IgD-negative memory B cell (primary cell): ENCODE results near the gene LRRTM4. TPM values are rescaled to one million over a fixed set of nuclear protein-coding genes. Genes with fewer than 3 reads are reported as not detected.

Experiments used
- H3K27ac Mint-ChIP-seq, 3 donors: one replicate each; pipeline ENCODE4 v1.8.0; 2020 to 2022; ENCODE audit warnings: mild to moderate bottlenecking in 3 of 3, mixed read lengths in 3 of 3, moderate library complexity in 1 of 3
- H3K27me3 Mint-ChIP-seq: one replicate; pipeline ENCODE4 v1.8.0; 2021; ENCODE audit warnings: mixed read lengths
- H3K36me3 Mint-ChIP-seq: one replicate; pipeline ENCODE4 v1.8.0; 2020; ENCODE audit warnings: mild to moderate bottlenecking, mixed read lengths
- H3K4me1 Mint-ChIP-seq, 3 donors: one replicate each; pipeline ENCODE4 v1.8.0; 2020 to 2022; ENCODE audit warnings: mixed read lengths in 3 of 3, mild to moderate bottlenecking in 1 of 3
- H3K4me3 Mint-ChIP-seq, 4 donors: one replicate each; pipeline ENCODE4 v1.8.0; 2020 to 2022; ENCODE audit warnings: mild to moderate bottlenecking in 4 of 4, mixed read lengths in 4 of 4, moderate library complexity in 3 of 4
- H3K9me3 Mint-ChIP-seq, 3 donors: one replicate each; pipeline ENCODE4 v1.8.0; 2020 to 2021; ENCODE audit warnings: mixed read lengths in 3 of 3, mild to moderate bottlenecking in 1 of 3
- polyA plus RNA-seq: library from polyadenylated mRNA; unstranded; fragments of 300-500 nt; fragmentation: Illumina TruSeq; gene quantifications from one replicate; pipeline ENCODE4 v1.2.3, GENCODE V29; 2021

LRRTM4 gene
- polyA plus RNA-seq, 1 donor from 2014 or later = not detected

DNA sequence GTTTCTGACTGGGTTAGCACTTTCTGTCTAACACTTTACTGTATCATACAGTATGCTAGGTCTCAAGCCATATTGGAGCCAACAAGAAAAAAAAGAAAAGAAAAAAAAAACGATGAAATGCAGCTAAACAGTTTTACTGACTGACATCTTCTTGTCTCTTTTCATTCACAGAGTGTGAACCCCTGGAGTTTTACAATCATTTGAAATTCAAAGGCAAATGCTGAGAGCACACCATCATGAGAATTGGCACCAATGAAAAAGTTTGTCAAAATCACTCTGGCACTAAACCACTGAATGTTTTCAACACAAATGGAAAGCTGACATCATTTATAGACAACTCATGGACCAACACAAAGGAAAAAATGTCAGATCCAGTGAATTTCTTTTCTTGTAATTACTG, 513.3 kb downstream of the LRRTM4 start:
- Mint-ChIP-seq H3K27ac (no peak overlapping the region), H3K4me1 (no peaks in the 10 kb centered on the region), H3K9me3 (peaks cover 1 to 11% (median 4%) of the 10 kb centered on the region in 3 donors), H3K4me3 (no peak overlapping the region), H3K27me3 (no peaks in the 10 kb centered on the region), H3K36me3 (no peaks in the 10 kb centered on the region)

DNA sequence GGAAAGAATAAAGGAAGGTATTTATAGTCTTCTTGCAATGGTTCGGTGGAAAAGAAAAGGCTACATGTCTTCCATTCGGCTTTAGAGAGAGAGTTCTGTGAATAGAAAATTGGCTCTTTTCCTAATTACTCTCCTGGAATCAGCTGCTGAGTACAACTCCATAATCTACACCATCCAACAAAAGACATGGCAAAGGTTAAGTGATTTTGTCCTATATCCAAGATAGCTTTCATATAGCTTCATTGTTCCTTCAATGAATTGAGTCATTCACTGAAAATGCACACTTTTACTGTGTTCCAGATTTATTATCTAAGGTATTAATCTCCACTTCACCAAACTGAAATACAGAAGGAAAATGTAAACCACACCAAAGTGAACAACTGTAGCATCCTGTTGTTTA, 514.5 kb downstream of the LRRTM4 start:
- H3K4me3 Mint-ChIP-seq = no peak overlapping the region
- H3K9me3 Mint-ChIP-seq = peaks cover 4 to 18% (median 6%) of the 10 kb centered on the region in 3 donors
- no peaks in the 10 kb centered on the region for H3K27me3 Mint-ChIP-seq
- H3K27ac Mint-ChIP-seq = no peak overlapping the region
- no peaks in the 10 kb centered on the region for H3K4me1 Mint-ChIP-seq
- H3K36me3 Mint-ChIP-seq = no peaks in the 10 kb centered on the region

DNA sequence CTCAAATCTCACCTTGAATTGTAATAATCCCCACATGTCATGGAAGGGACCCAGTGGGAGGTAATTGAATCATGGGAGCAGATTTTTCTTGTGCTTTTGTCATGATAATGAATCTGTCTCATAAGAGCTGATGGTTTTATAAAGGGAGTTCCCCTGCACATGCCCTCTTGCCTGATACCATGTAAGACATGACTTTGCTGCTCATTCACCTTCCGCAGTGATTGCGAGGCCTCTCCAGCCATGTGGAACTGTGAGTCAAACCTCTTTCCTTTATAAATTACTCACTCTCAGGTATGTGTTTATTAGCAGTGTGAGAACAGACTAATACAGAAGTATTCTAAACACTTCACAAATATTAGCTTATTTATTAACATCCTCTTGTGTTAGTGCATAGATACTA, 516.7 kb downstream of the LRRTM4 start:
- peaks cover 3 to 31% (median 7%) of the 10 kb centered on the region in 3 donors for H3K9me3 Mint-ChIP-seq
- H3K36me3 Mint-ChIP-seq = no peaks in the 10 kb centered on the region
- no peak overlapping the region for H3K27ac Mint-ChIP-seq
- H3K27me3 Mint-ChIP-seq = no peaks in the 10 kb centered on the region
- no peak overlapping the region for H3K4me3 Mint-ChIP-seq
- no peaks in the 10 kb centered on the region for H3K4me1 Mint-ChIP-seq

DNA sequence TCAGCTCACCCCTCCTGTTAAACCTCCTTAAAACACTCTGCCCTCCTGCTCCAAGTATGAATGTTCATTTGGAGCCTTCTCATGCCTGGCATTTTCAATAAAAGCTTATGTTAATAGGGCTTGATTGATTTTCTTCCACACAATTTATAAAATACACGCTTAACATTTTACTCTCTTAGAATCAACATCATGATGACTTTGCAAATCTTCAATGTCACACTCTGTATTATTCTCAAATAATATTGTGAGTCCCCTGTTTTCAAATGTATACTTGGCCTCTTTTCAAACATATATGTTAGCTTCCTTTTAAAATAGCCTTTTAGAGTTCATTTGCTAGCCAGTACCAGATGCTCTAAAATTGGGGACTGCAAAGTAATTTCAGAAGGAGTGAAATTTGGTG, 520.3 kb downstream of the LRRTM4 start:
- no peaks in the 10 kb centered on the region for H3K27me3 Mint-ChIP-seq
- no peak overlapping the region for H3K27ac Mint-ChIP-seq
- H3K36me3 Mint-ChIP-seq = no peaks in the 10 kb centered on the region
- peaks cover 3 to 30% (median 7%) of the 10 kb centered on the region in 3 donors for H3K9me3 Mint-ChIP-seq
- no peaks in the 10 kb centered on the region for H3K4me1 Mint-ChIP-seq
- H3K4me3 Mint-ChIP-seq = no peak overlapping the region

DNA sequence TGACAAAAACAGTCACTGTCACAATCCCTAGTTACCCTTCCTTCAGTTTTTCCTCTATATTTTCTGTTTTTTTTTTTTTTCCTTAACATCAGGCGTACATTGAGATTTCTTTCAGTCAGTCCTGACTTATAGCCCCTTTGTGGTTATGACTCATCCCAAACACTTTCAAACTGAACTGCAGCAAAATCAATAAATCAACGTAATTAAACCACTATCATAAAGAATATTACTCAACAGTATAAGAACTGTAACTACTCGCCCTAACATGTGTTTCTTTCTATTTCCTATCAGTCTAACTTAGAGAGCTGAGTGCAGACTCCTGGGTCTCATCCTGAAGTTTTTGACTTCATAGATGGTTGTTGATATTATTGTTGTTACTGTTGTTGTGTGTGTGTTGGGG, 523.5 kb downstream of the LRRTM4 start:
- Mint-ChIP-seq H3K4me3 (no peak overlapping the region), H3K36me3 (no peaks in the 10 kb centered on the region), H3K27me3 (no peaks in the 10 kb centered on the region), H3K4me1 (no peaks in the 10 kb centered on the region), H3K9me3 (peaks cover 3 to 24% (median 5%) of the 10 kb centered on the region in 3 donors), H3K27ac (no peak overlapping the region)

DNA sequence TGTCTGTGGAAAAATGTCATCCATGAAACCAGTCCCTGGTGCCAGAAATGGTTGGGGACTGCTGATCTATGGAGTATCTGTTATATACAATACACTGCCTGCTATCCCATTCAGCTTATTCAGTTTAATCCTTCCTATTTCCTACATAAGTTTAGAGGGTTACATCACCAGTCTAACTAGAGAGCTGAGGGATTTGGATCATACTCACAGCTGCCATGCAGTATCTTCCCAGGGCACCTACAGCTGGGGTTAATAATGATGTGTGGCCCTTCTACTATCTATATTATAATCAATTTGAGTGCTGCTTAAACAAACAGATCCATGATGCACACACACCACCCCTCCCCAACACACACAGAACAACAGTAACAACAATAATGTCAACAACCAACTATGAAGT, 524.0 kb downstream of the LRRTM4 start:
- no peaks in the 10 kb centered on the region for H3K4me1 Mint-ChIP-seq
- no peaks in the 10 kb centered on the region for H3K36me3 Mint-ChIP-seq
- H3K27me3 Mint-ChIP-seq = no peaks in the 10 kb centered on the region

DNA sequence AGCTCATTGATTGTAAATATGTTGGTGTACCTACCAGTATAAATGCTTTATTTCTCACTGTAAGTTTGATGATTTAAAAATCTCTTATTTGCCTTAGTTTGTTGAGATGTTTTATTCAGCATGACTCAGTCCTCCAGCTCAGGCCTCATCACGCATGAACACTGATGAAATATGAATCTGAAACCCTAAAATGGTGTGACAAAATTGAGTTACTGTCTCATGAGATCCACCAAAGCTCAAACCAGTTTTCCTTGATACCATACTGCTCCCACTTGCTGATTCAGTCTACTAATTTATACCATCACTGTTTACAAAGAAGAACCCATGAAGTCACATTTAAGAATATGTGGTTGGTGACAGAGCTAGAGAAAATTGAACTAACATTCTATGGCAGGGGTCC, 524.9 kb downstream of the LRRTM4 start:
- H3K9me3 Mint-ChIP-seq = peaks cover 0 to 14% (median 2%) of the 10 kb centered on the region in 3 donors
- H3K4me3 Mint-ChIP-seq = no peak overlapping the region
- H3K4me1 Mint-ChIP-seq = no peaks in the 10 kb centered on the region
- no peaks in the 10 kb centered on the region for H3K27me3 Mint-ChIP-seq
- H3K36me3 Mint-ChIP-seq = no peaks in the 10 kb centered on the region
- no peak overlapping the region for H3K27ac Mint-ChIP-seq

More for the DNA sequence above, 524.0 kb downstream of the LRRTM4 start:
- Mint-ChIP-seq H3K4me3 (no peak overlapping the region), H3K27ac (no peak overlapping the region), H3K9me3 (peaks cover 0 to 18% (median 2%) of the 10 kb centered on the region in 3 donors)

DNA sequence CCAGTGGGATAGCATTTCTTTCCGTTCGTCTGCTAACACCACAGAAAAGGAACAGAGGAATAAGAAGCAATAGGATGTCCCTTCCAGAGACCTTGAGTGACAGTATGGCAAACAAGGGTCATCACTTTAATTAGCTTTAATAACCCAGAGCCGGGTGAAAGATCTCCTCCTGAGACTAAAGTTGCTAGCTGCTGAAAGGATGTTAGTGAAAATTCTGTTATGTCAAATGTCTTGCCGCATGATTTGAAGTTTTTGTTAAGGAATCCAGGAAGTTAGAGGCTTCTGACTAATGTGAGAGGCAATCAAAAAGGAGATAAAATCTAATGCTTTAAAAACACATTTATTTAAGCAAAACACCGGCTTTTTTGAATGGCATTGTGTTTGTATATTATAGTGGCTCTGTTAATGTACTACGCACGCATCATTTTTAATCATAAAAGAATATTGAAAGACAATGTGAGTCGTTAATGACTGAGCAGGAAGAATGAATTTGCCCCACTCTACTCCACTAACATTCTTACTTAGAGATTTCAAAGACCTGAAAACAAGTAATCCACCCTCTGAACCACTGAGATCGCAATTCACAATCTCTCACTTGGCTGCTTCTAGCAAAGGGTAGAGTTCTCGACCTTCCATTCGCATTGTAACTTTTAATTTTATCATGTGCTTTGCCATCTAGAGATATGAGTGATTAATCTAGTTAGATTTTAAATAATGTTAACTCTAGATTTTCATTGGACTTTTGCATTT, 536.6 kb downstream of the LRRTM4 start:
- no peak overlapping the region for H3K4me3 Mint-ChIP-seq
- no peak overlapping the region for H3K27ac Mint-ChIP-seq
- no peaks in the 10 kb centered on the region for H3K36me3 Mint-ChIP-seq
- no peaks in the 10 kb centered on the region for H3K27me3 Mint-ChIP-seq
- peaks cover 0 to 3% (median 0%) of the 10 kb centered on the region in 3 donors for H3K9me3 Mint-ChIP-seq
- no peaks in the 10 kb centered on the region for H3K4me1 Mint-ChIP-seq

DNA sequence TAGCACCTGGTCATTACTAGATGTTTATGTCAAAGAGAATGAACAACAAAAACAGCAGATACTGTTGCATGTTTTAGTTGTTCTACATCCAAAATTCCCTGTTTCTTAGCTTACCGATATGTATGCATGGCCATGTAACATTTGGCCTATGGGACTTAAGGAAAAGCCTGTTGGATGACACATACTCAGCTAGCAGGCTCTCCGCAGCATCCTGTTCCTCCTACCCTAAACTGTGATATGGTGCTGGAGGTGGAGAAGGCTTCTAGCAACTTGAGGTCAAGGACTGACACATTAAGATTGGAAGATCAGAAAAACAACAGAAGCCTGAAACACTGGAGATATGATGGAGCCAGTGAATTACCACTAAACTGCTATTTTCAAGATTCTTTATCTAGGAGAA, 537.8 kb downstream of the LRRTM4 start:
- Mint-ChIP-seq H3K27ac (no peak overlapping the region), H3K9me3 (peaks cover 0 to 3% (median 0%) of the 10 kb centered on the region in 3 donors), H3K36me3 (no peaks in the 10 kb centered on the region), H3K4me1 (no peaks in the 10 kb centered on the region), H3K27me3 (no peaks in the 10 kb centered on the region), H3K4me3 (no peak overlapping the region)

DNA sequence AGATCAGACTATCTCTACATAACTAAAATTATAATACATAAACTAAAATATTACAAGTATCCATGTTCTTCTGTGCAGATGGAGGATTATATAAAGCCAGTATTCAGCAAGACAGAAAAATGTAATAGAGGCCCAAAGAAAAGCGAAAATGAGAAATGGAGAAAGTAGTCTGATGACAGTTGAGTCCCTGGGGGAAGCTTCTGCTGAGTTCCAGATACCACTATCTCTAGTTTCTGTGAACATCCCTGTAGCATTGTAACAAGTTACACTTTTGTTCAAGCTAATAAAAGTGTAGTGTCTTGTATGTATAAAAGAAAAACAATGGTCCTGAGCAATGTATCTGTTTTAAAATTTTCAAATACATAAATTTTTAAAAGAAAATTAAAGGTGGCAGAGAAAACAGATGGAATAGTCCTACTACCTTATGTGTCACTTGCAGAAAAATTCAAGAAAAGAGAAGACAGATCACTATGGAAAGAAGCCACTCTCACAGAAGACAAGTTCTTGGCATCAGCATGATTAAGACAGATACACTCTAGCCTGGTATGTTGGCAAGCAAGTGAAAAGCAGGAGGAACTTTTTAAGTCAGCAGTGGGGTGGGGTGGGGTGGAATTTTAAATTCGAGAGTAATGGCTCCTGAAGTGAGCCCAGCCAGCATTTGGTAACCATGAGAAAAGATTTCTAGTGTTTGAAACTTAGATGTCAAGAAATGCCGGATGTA, 541.9 kb downstream of the LRRTM4 start:
- Mint-ChIP-seq H3K4me1 (no peaks in the 10 kb centered on the region), H3K27ac (no peak overlapping the region), H3K4me3 (no peak overlapping the region), H3K9me3 (no peaks in the 10 kb centered on the region), H3K36me3 (no peaks in the 10 kb centered on the region), H3K27me3 (no peaks in the 10 kb centered on the region)

DNA sequence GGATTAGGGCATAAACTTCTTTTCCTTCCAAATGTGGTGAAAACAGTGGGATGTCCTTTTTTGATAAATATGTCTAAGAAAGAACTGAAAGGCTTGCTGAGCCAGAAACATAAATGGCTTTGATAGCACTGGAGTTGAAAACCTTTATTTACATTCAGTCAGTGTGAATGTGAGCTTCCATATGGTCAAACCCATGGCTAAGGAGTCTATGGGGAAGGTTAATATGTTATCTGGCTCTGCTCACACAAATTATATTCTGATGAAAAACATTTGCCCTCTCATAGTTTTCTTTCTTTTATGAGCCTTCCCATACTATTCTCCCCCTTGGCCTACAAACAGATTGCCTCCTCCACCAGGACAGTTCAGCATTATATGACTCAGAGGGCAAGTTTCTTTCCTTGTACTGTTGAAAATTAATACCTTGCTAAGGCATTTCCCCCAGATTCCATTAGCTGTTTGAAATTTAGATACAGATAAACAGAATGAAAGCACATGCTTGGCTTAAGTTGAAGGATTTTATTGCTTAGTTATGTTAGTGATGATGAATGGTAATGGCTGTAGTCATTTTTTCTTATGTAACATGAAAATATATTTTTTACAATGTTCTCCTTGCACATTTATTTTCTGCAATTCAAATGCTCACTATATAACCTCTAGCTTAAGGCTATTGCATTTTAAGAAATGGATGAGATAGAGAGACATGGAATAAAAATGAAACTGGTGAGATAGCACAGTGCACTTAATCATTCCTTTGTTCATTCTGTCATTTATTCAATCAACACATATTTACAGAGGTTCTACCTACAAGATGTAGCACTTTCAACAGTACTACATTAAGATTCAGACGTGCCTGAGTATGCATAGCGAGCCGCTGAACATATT, 544.1 kb downstream of the LRRTM4 start:
- no peak overlapping the region for H3K4me3 Mint-ChIP-seq
- no peaks in the 10 kb centered on the region for H3K27me3 Mint-ChIP-seq
- no peak overlapping the region for H3K27ac Mint-ChIP-seq
- no peaks in the 10 kb centered on the region for H3K4me1 Mint-ChIP-seq
- H3K9me3 Mint-ChIP-seq = no peaks in the 10 kb centered on the region
- no peaks in the 10 kb centered on the region for H3K36me3 Mint-ChIP-seq

DNA sequence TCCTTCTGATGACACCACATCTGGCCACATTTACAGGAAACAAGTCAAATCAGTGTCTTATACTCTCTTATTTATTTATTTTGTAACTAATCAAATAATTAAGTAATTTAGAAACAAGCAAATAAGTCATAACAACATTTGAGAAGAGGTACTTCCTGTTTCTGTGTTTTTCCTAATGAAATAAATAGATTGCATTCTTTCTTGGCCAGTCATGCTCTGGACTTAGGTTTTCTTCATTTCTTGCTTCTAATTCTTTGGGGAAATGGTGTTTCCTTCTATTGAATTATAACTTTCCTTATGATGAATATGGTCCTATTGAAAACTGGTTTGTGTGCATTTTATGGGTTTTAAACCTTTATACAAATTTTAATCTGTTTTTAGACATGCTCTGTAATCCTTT, 546.4 kb downstream of the LRRTM4 start:
- Mint-ChIP-seq H3K27ac (no peak overlapping the region), H3K9me3 (no peaks in the 10 kb centered on the region), H3K4me3 (no peak overlapping the region), H3K36me3 (no peaks in the 10 kb centered on the region), H3K4me1 (no peaks in the 10 kb centered on the region), H3K27me3 (no peaks in the 10 kb centered on the region)

DNA sequence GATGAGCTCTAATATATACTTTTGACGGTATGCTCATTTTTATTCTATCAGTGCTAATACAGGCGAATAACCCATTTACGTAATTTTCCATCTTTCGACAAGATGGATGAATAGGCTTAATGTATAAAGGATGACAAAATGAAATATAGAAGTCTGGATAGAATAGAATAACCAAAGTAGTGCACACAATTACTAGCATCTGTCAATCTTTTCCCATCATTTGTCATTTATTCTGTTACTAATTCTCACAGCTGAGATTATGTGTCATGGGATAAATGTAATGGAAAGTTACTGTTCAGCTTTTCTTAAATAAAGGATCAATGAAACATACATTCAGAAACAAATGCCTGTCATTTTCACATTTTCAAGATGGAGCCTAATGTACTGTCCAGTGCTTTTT, 548.6 kb downstream of the LRRTM4 start:
- Mint-ChIP-seq H3K27ac (no peak overlapping the region), H3K36me3 (no peaks in the 10 kb centered on the region), H3K9me3 (peaks cover 0 to 3% (median 0%) of the 10 kb centered on the region in 3 donors), H3K4me1 (no peaks in the 10 kb centered on the region), H3K4me3 (no peak overlapping the region), H3K27me3 (no peaks in the 10 kb centered on the region)

DNA sequence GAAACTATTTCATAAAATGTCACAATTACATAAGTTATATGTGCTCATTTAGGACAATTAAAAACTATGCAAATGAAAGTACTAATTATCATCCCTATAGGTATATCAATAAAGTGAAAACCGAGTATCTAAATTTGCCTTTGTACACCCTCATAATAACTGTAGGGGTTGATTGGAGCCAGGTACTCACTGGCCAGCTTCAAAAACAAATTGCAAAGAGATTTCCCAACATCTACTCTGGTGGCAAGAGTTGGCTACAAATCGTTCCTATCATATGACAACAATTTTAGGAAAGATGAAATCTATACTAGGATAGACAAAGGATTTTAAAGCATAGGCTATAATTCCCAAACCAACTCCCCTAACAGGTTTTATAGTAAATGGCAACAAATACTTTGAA, 556.4 kb downstream of the LRRTM4 start:
- H3K9me3 Mint-ChIP-seq = peaks cover 1 to 5% (median 3%) of the 10 kb centered on the region in 3 donors
- H3K4me3 Mint-ChIP-seq = no peak overlapping the region
- H3K36me3 Mint-ChIP-seq = no peaks in the 10 kb centered on the region
- H3K27ac Mint-ChIP-seq = no peak overlapping the region
- no peaks in the 10 kb centered on the region for H3K27me3 Mint-ChIP-seq
- H3K4me1 Mint-ChIP-seq = no peaks in the 10 kb centered on the region

DNA sequence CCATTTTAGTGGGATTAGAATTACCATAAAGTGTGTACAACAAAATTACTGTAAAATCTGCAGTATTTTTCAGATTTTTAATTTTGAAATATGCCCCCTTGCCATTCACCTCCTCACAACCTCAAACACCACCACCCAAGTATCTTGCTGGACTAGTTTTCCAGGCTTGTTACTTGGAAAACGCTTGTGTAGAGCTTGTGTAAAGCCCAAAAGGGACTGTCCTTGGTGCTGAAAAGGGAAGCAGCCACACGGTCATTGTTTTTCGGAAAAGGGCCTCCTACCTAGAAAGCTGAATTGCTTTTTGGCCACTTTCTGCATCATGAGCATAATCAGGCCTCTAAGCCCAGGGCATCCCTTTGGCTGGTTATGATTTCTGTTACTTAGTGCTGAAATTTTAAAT, 563.4 kb downstream of the LRRTM4 start:
- H3K27ac Mint-ChIP-seq = no peak overlapping the region
- H3K4me3 Mint-ChIP-seq = no peak overlapping the region
- no peaks in the 10 kb centered on the region for H3K9me3 Mint-ChIP-seq
- H3K4me1 Mint-ChIP-seq = no peaks in the 10 kb centered on the region
- H3K27me3 Mint-ChIP-seq = no peaks in the 10 kb centered on the region
- no peaks in the 10 kb centered on the region for H3K36me3 Mint-ChIP-seq
